SIG-M5 (cell line): Measurements from ENCODE around the gene SCARB1.
"Not testable (repeated sequence)": the region's sequence is repeated elsewhere in the genome, so short reads cannot be mapped to it uniquely, and the experiment has no call there.

Source experiments
- DNase-seq: peaks from one replicate; lab custom pipeline; 2025; lab: John Stamatoyannopoulos, UW

The SCARB1 gene

GRCh38 chr12:124863416-124864325 is at the start of gene SCARB1:
TSS of gene SCARB1 (minus strand) at chr12:124863864. CDS start at chr12:124863720, 144 bp downstream.
- no peak for DNase-seq

GRCh38 chr12:124912529-124913287 is 49.0 kb upstream of the SCARB1 start:
- not testable (repeated sequence) for DNase-seq

- not testable (repeated sequence) for DNase-seq
Measured at GRCh38 chr12:124911521-124911920, 47.9 kb upstream of the SCARB1 start.

GRCh38 chr12:124910561-124911478 is 47.2 kb upstream of the SCARB1 start:
- no peak for DNase-seq

- DNase-seq: no peak
Measured at GRCh38 chr12:124909831-124910560, 46.3 kb upstream of the SCARB1 start.

- DNase-seq: no peak
Measured at GRCh38 chr12:124906606-124907261, 43.1 kb upstream of the SCARB1 start.

- no peak for DNase-seq
Measured at GRCh38 chr12:124904306-124905098, 40.8 kb upstream of the SCARB1 start.

- no peak for DNase-seq
Measured at GRCh38 chr12:124902916-124903315, 39.3 kb upstream of the SCARB1 start.

GRCh38 chr12:124901003-124901402 is 37.3 kb upstream of the SCARB1 start:
- DNase-seq: no peak

GRCh38 chr12:124900345-124900795 is 36.7 kb upstream of the SCARB1 start:
- DNase-seq: not testable (repeated sequence)

- DNase-seq: no peak
Measured at GRCh38 chr12:124898923-124899294, 35.2 kb upstream of the SCARB1 start.

GRCh38 chr12:124898200-124898922 is 34.7 kb upstream of the SCARB1 start:
- DNase-seq: no peak

- no peak for DNase-seq
Measured at GRCh38 chr12:124896461-124896860, 32.8 kb upstream of the SCARB1 start.

GRCh38 chr12:124893792-124894516 is 30.3 kb upstream of the SCARB1 start:
- no peak for DNase-seq

- DNase-seq: no peak
Measured at GRCh38 chr12:124888260-124888659, 24.6 kb upstream of the SCARB1 start.

GRCh38 chr12:124887766-124888165 is 24.1 kb upstream of the SCARB1 start:
- DNase-seq: not testable (repeated sequence)

GRCh38 chr12:124884587-124885438 is 21.1 kb upstream of the SCARB1 start:
- no peak for DNase-seq
